SK-N-SH (cell line): ENCODE measurements around the gene TNFRSF4.

Experiments
- CTCF ChIP-seq: fragments of 200-600 bp; sonication (generic); IDR thresholded peaks from 2 replicates; pipeline ENCODE4 v1.6.1; 2017; ENCODE audit warnings: antibody characterized with exemption, mild to moderate bottlenecking, moderate library complexity
- ELF1 ChIP-seq: IDR thresholded peaks from 2 replicates; pipeline ENCODE4 v1.4.0; 2012
- EP300 ChIP-seq, 2 experiments: IDR thresholded peaks; 2 replicates each; pipeline versions ENCODE4 v1.4.0 to v1.6.1; 2012; ENCODE audit warnings: borderline replicate concordance in 1 of 2, low read depth in 1 of 2, low read length in 1 of 2
- GABPA ChIP-seq: IDR thresholded peaks from 2 replicates; pipeline ENCODE4 v1.4.0; 2012; ENCODE audit warnings: low read depth, mild to moderate bottlenecking
- NRF1 ChIP-seq: IDR thresholded peaks from 2 replicates; pipeline ENCODE4 v1.6.1; 2012; ENCODE audit warnings: low read depth, mild to moderate bottlenecking, low read length
- POLR2AphosphoS5 ChIP-seq: IDR thresholded peaks from 2 replicates; pipeline ENCODE4 v1.6.1; 2012; ENCODE audit warnings: low read depth, low read length
- REST ChIP-seq: IDR thresholded peaks from 2 replicates; pipeline ENCODE4 v1.6.1; 2012; ENCODE audit warnings: mild to moderate bottlenecking, low read depth, low read length, moderate library complexity
- RFX5 ChIP-seq: IDR thresholded peaks from 2 replicates; pipeline ENCODE4 v1.6.1; 2012; ENCODE audit warnings: mild to moderate bottlenecking, improper control_type of control experiment, low read length
- SIN3A ChIP-seq: IDR thresholded peaks from 2 replicates; pipeline ENCODE4 v1.6.1; 2012; ENCODE audit warnings: low read depth, mild to moderate bottlenecking, low read length, moderate library complexity, borderline replicate concordance
- USF1 ChIP-seq: IDR thresholded peaks from 2 replicates; pipeline ENCODE4 v1.4.0; 2012; ENCODE audit warnings: low read depth, borderline replicate concordance
- YY1 ChIP-seq: IDR thresholded peaks from 2 replicates; pipeline ENCODE4 v1.4.0; 2012; ENCODE audit warnings: low read depth, mild to moderate bottlenecking
- TF ChIP-seq, protein P1 (sequence below): IDR thresholded peaks from 2 replicates; pipeline ENCODE4 v1.4.0; 2012; ENCODE audit warnings: low read depth, borderline replicate concordance
- TF ChIP-seq, protein P2 (sequence below): IDR thresholded peaks from 2 replicates; pipeline ENCODE4 v1.4.0; 2012; ENCODE audit warnings: low read depth

GRCh38 chr1:1166642-1167397 lies 47.1 kb downstream of the TNFRSF4 start:
- TF ChIP-seq EP300 (IDR thresholded peaks at IDR 0.05; ENCODE audit: borderline replicate concordance in 1 of 2, low read depth in 1 of 2, low read length in 1 of 2) (no peak), ELF1 (no peak), CTCF (no peak), YY1 (no peak), POLR2AphosphoS5 (no peak), USF1 (no peak), SIN3A (no peak), NRF1 (no peak), GABPA (no peak), RFX5 (no peak), REST (no peak)
- TF ChIP-seq, protein P1, sequence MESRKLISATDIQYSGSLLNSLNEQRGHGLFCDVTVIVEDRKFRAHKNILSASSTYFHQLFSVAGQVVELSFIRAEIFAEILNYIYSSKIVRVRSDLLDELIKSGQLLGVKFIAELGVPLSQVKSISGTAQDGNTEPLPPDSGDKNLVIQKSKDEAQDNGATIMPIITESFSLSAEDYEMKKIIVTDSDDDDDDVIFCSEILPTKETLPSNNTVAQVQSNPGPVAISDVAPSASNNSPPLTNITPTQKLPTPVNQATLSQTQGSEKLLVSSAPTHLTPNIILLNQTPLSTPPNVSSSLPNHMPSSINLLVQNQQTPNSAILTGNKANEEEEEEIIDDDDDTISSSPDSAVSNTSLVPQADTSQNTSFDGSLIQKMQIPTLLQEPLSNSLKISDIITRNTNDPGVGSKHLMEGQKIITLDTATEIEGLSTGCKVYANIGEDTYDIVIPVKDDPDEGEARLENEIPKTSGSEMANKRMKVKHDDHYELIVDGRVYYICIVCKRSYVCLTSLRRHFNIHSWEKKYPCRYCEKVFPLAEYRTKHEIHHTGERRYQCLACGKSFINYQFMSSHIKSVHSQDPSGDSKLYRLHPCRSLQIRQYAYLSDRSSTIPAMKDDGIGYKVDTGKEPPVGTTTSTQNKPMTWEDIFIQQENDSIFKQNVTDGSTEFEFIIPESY = no peak
- TF ChIP-seq, protein P2, sequence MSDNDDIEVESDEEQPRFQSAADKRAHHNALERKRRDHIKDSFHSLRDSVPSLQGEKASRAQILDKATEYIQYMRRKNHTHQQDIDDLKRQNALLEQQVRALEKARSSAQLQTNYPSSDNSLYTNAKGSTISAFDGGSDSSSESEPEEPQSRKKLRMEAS = no peak
